ENCODE results near the gene CKAP2L. TPM values are rescaled to one million over a fixed set of nuclear protein-coding genes. Genes with fewer than 3 reads are reported as not detected.

CKAP2L gene
- total RNA-seq, result 10.9 and 15.3 TPM in 2 replicates

GRCh38 chr2:112764071-112765044 lies at the start of gene CKAP2L:
Gene CKAP2L, minus strand, starts transcription at chr2:112764609. Its CDS starts 11 bp downstream, at chr2:112764598.

GRCh38 chr2:112784199-112785189 lies 20.1 kb upstream of the CKAP2L start, which contains the start of gene IL1A:
Gene IL1A, minus strand, starts transcription at chr2:112784493. Its CDS starts 723 bp downstream, at chr2:112783770.

GRCh38 chr2:112720785-112721184 lies 43.6 kb downstream of the CKAP2L start, which contains the start of gene NT5DC4:
Gene NT5DC4, plus strand, starts transcription at chr2:112721020. Its CDS starts 60 bp downstream, at chr2:112721080.

Other genes with a start within 250 kb of the CKAP2L start
- gene POLR1B, start 222.1 kb downstream of the CKAP2L start, total RNA-seq, result 14.7 and 18.1 TPM in 2 replicates
- 27.1 and 39.4 TPM in 2 replicates for gene CHCHD5, start 180.0 kb downstream of the CKAP2L start, total RNA-seq
- 56.9 and 72.2 TPM in 2 replicates for gene SLC20A1, start 118.7 kb downstream of the CKAP2L start, total RNA-seq
- gene NT5DC4, start 43.6 kb downstream of the CKAP2L start, total RNA-seq, result not detected in 2 replicates
- gene IL1A, start 19.9 kb upstream of the CKAP2L start, total RNA-seq, result 37.0 and 43.8 TPM in 2 replicates
- gene IL1B, start 72.2 kb upstream of the CKAP2L start, total RNA-seq, result 63.4 and 95.6 TPM in 2 replicates
- gene IL37, start 146.6 kb upstream of the CKAP2L start, total RNA-seq, result not detected in 2 replicates
- gene IL36G, start 213.4 kb upstream of the CKAP2L start, total RNA-seq, result 15.7 and 18.5 TPM in 2 replicates
- gene IL36A, start 240.8 kb upstream of the CKAP2L start, total RNA-seq, result not detected in 2 replicates